ENCODE measurements around the gene OTUB1.

The OTUB1 gene

DNA sequence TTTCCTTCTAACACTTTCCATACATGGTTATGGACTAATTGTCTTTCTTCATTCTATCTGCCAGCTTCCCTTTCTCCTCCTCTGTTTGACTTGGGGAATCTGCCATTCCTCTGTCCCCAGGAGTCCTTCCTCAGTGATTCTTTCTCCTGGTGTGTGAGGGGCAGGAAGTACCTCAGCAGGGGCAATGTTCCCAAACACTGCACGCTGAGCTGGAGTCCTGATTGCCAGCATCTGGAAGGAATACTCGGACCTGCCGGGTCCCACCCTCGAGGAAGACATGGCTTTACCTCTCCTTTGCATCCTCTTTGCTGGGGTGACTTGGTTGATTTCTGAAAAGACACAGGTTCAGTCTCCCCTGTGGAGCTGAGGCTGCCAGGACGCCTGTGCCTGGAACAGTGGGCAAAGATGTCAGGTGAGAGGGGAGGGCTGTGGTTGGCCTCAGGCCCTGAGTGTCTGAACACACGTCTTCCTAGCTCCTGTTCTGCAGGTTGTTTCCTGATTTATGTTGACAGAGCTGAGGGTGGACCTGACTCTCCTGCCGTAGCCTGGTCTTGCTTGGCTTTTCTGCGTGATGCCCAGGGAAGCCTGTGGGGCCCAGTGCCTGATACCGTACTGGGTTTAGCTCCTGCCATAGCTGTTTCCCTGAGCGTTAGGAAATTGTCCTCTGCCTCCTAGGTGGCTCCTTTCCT, 7.5 kb upstream of the OTUB1 start:
- no peak for DNase-seq

DNA sequence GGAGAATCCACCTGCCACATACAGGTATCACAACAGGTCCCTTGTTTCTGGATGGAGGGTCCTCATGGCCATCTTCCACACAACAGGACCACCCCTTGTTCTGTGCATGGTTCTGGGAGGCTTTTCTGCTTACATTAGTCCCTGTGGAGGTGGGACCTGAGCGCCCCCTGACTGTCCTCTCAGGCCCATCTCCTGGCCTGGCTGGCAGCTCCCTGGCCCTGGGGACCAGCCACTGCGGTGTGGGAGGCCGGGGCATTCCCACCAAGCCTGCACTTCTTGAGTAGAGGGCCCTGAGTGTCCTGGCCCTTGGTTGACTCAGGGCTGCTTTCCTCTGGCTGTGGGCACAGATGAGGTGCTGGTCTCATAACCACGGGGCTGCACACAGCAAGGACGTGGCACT, 6.8 kb upstream of the OTUB1 start:
- no peak for DNase-seq

DNA sequence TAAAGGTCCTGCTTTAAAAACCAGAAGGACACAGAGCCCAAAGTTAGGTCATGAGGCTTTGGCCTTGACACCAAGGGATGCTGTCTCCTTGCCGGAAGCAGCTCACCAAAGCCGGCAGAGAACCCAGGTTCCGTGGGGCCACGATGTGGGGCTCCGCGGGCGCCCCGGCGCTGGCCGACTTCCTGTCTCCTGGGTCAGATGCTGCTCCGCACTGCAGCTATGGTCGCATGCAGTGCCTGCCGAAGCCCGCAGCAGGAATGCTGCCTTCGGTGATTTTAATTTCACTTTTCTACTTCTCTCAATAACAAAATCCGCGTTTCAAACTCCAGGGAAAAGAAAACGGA, 454 bp upstream of the OTUB1 start:
- DNase-seq: no peak

DNA sequence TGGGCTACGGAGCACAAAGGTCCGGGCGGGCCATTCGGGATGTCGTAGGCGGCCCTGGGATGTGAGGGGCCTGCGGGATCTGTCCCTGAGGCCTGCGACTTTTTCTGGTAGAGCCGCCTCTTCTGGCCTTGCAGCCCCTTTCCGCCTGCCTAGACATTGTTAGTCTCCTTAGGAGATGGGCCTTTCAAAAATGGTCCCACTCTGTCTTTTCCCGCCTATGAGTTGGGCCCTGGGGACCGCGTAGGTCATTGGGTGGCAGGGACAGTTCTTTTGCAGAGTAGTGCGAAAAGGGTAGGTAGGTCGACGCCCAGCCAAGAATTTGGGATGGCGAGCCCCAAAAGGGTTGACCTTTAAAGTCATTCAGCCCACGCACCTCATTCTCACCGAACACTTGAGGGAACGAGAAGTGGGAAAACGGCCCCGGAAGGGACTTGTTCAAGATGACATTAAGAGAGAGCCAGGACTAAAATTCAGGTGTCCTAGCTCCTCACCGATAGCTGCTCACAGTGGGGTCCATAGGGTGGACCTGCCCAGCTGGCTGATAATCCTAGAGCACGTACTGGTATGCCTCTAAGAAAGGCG, 785 bp downstream of the OTUB1 start:
- no peak for DNase-seq

DNA sequence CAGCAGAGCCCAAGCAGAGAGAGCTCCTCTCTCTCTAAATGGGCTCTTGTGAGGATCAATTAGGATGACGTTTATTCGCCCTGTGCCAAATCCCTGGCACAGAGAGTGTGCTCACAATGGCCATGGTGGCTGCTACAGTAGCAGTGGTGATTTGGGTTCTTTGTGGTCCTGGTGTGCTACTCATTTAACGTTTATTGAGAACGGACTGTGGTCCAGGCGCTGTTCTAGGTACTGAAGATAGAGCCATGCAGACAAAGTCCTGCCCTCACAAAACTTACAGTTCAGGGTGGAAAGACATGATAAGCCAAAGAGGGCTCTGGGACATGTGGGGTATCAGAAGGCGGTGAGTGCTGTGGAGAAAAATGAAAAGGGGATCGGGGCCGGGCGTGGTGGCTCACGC, 5.3 kb downstream of the OTUB1 start:
- no peak for DNase-seq

DNA sequence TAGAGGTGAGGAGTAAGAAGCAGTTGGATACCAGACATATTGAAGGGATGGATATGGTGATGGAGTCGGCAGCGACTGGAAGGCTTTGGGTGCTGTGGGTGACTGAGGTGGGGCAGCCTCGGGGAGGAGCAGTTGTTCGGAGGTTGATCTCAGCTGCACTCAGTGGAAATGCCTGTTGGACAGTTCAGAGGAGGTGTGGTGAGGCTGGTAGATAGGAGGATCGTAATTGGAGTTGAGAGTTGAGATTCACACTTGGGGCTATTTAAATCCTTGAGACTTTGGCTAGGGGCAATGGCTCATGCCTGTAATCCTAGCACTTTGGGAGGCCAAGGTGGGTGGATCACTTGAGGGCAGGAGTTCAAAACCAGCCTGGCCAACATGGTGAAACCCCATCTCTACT, 6.9 kb downstream of the OTUB1 start:
- no peak for DNase-seq

DNA sequence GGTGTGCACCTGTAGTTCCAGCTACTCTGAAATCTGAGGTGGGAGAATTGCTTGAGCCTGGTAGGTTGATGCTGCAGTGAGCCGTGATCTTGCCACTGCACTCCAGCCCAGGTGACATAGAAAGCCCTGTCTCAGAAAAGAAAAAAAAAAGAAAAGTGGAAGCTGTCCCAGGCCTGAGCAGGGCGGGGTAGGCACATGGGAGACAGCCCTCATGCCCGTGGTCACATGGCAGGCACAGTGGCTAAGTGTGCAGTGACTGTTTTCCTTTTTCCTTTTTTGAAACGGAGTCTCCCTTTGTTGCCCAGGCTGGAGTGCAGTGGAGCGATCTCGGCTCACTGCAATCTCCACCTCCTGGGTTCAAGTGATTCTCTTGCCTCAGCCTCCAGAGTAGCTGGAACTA, 7.8 kb downstream of the OTUB1 start:
- no peak for DNase-seq

DNA sequence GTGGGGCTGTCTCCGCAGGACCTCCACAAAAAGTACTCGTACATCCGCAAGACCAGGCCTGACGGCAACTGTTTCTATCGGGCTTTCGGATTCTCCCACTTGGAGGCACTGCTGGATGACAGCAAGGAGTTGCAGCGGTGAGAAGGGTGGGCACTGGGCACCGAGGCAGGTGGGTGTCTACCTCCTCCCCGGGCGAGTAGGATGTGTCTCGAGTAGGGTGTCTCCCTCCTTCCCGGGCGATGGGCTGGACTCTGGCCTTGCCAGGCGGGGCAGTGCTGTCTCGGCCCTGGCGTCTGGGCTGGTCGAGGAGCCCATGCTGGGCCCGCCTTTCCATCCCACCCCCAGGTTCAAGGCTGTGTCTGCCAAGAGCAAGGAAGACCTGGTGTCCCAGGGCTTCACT, 10.3 kb downstream of the OTUB1 start:
- no peak for DNase-seq

DNA sequence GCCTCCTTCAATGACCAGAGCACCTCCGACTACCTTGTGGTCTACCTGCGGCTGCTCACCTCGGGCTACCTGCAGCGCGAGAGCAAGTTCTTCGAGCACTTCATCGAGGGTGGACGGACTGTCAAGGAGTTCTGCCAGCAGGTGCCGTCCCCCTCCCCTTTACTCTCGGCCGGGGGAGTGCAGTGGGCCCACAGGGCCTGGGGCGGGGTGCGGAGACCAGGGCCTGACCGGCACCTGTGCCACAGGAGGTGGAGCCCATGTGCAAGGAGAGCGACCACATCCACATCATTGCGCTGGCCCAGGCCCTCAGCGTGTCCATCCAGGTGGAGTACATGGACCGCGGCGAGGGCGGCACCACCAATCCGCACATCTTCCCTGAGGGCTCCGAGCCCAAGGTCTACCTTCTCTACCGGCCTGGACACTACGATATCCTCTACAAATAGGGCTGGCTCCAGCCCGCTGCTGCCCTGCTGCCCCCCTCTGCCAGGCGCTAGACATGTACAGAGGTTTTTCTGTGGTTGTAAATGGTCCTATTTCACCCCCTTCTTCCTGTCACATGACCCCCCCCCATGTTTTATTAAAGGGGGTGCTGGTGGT, 11.0 kb downstream of the OTUB1 start:
- DNase-seq: no peak

DNA sequence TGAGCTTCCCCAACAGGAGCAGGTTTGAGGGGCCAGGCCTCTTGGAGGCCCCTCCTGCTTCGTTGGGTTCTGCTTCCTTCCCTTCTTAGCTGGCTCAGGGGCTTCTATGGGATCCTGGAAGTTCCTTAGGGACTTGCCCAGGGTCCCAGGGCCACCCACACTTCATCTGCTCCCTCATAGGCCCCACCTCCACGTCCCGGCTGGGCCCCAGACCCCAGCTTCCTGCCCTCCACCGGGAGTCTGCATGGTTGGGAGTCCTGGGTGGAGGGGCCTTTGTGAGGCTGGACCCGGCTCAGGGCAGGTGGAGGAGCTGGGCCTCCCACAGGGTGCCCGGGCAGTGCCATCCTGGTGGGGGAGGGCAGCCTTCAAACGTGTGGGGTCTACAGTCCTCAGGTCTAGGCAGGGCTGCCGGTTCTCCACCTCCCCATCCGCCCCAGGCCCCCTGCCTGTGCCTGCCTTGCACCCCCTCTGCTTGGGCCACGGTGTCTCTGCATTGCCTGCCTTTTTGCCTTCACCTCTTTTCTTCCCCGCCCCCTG, 11.6 kb downstream of the OTUB1 start:
- DNase-seq: no peak

DNA sequence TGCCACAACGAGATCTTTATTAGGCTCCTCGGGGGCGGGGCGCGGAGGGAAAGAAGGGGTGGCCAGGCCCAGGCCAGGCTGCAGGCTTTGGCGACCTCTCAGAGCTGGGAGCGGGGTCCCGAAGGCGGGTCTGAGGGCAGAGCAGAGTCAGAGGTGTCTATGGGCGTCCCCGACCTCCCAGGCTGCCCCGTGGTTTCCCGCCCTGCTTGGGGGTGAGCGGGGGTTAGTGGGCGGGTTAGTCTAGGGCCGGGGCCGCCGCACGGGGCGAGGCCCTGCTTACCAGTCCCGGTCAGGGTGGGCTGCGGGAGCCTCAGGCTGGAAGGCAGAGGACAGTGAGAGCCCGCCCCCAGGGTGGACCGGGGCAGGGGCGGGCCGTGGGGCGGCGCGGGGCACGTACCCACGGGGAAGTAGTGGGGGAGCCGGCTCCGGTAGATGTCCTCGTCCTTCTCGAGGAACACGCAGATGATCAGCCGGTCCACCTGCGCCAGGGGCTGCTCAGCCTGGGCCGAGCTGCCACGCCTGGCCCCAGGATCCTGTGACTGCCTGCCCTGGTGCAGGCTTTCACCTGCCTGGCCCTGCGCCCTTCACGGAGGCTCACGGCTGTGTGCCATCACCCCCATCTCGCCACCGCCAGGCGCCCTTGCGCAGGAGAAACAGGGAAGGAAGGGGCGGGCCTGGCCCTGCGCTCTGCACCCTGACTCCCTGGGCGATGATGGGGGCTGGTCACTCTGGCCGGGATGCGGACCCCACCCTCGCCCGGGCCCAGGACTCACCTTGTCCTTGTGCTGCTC, 12.5 kb downstream of the OTUB1 start:
- DNase-seq: no peak

DNA sequence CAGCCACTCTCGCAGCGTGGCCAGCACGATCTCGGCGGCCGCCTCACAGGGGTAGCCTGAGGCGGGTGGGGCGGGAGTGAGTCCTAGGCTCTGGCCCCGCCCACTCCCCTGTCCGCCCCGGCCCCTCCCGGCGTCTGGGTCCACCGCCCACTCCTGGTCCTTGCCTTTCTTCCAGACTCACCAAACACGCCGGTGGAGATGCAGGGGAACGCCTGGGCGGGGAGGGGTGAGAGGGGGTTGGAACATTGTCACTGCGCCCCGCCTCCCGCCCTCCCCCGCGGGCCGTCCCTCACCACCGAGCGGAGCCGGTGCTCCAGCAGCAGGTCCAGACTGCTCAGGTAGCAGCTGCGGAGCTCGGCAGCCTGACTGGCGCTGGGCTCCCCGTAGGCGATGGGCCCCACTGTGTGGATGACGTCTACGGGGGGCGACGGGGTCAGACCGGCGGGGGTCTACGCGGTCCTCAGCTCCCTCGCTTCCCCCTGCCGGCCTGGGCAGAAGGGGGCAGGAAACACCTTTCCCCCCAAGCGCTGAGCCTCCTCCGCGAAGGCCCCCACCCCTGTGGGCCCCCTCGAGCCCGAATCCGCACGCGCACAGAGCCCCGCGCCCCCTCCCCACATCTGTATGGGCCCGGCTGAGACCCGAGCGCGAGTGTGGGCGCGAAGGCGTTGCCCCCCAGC, 13.2 kb downstream of the OTUB1 start:
- no peak for DNase-seq

DNA sequence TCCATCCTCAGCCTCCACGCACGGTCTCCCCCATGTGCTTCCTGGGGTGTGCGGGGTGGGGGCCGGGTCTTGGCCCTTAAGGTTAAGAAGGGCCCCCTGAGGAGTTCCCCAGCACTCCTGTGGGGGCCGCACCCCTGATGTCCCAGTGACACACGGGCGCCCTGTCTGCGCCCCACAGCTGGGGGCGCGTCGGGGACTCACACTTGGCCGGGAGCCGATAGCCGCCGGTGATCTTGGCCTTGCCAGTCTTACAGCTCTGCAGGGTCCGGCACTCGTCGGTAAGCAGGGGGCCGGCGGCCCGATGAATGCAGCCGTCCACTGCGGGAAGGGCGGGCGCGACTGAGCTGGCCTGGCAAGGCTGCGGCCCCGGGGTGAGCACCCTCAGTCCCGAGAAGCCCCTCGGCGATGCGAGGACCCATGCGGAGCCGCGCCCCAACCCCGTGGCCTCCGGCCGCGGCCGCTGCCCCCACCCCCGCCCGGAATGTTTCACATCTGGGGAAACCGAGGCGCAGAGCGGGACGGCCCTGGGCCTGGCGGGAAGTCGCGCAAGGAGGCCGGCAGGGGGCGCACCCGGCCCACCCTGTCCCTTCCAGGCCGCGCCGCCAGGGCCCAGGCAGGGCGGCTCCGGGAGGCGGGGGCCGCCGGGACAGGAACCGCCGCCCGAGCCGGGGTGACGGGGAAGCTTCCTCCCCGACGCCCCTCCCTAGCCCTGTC, 13.9 kb downstream of the OTUB1 start:
- DNase-seq: no peak

DNA sequence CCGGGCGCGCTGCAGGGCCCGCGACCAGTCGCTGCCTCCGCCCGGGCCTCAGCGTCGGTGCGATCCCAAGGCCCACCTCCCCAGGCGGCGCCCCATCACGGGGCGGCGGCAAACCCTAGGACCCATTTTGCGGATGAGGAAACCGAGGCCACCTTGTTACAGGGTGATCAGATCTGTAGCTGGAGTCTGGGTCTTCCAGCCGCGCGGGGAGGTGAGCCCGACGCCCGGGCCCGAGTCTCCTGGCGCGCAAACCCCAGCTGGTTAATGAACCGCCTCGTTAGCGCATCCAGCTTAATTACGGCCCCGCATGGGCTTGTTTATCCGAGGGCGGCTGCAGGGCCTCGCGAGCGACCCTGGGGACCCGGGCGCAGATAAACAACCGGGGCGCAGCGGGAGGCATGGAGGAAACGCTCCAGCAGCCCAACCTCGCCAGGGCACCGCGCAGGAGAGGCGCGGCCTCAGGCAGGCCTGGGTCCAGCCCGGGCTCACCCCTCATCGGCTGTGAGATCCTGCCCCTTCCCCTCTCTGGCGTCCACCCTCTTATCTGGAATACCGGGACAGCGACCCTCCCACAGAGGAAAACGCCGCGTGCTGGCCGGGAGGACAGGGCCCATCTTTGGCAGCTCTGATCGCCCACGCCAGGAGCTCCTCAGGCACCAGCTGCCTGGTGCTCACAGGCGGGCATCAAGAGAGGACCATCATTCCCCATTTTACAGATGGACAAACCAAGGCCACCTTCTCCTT, 14.7 kb downstream of the OTUB1 start:
- DNase-seq: no peak

DNA sequence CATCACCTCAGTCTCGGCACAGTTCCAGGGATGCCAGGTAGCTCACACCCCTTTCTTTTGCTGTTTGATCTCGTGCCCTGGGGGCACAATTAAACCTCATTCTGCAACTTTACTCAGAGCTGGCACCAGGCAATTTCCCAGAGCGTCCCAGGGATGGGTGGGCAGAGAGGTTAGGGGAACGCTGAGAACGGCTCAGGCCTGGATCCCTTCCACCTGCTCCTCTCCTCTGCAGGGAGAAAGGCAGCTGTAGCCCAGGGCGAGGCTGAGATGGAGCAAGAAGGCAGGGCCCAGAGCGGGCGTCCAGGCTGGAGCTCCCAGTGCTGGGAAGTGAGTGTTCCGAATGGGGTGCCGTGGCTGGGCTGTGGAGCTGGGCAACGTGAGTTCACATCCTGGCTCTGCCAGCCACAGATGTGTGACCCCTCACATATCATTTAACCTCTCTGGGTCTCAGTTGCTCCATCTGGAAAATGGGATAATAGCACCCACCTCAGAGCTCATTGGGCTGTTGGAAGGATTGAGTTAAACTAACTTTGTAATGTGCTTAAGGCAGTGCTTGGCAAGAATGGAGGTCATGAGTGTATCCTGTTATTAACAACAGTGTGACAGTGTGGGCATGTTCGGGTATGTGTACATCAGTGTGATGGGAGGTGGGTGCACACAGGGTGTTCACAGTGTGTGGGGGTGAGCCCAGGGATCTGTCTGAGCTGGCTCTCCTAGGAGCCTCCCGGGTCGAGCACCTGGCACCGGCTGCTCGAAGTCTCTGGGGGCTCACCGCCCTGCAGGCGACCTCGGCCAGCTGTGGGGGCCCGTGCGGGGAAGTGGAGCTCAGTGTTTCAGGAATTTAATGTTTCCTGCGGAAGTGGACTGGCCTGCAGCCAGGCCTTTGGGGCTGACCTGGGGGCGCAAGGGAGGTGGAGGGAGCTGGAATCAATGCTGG, 15.5 kb downstream of the OTUB1 start:
- peak; percentile 38 for DNase-seq

DNA sequence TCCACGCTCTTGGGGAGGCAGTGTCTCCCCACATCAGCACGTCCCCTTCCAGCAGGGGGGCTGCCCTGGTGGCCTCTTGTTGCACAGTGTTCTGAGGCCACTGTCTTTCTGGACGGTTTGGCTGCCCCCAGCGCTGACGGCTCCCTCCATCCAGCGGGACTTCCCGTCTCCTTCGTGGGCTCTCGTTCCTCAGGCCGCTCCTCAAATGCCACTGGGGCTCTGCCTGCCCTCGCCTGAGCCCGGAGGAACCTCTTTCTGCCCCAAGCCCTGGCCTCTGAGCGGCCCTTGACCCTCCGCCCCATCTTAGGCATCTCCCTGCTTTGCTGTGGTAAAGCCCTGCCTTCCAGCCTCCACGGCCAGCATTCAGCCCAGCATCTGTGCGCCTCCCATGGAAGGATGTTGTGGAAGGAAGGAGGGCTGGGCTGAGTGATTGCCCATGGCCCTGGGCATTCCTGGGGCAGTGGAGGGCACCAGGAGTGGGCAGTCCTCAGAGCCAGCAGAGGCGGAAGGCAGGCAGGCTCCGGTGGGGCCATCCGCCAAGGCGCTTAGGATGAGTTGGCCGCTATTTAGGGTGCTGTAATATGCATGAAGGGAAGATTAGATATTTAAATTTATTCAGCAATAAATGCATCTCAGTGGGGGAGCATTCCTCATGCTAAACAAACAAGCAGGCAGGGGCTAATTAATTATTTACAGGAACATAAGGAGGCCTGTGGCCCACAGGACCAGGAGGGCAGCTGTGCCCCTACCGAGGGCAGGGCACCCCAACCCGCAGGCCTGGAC, 17.8 kb downstream of the OTUB1 start:
- no peak for DNase-seq

DNA sequence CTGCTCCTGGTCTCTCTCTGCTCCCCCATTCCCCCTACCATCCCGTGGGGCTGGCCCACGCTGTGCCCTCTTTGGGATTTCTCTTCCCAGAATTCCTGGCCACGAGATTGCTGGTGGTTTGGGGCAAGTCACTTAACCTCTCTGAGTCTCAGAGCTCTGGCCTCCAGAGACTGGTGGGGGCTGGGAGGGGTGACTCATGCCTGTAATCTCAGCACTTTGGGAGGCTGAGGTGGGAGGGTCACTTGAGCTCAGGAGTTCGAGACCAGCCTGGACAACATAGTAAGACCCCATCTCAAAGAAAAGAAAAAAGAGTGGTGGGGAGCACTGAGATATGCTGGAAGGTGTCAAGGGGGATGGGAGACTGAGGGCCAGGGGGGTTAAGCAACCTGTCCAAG, 18.3 kb downstream of the OTUB1 start:
- no peak for DNase-seq

DNA sequence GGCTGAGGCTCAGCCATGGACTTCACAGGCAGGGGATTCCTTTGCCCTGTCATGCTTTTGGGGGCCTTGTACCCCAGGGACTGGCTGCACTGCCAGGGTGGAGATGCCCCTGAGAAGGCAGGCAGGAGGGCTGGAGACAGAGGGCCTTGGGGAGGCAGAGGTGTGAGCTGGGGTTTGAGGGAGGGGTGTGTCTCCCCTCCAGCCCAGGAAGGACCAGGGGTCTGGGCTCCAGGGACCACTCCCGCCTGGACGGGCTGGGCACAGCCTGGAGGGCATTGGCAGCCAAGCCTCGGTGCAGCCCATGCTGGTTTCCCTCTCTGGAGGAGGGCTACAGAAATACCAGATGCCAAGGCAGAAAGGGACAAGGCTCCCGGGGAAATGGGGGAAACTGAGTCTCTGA, 19.5 kb downstream of the OTUB1 start:
- no peak for DNase-seq

DNA sequence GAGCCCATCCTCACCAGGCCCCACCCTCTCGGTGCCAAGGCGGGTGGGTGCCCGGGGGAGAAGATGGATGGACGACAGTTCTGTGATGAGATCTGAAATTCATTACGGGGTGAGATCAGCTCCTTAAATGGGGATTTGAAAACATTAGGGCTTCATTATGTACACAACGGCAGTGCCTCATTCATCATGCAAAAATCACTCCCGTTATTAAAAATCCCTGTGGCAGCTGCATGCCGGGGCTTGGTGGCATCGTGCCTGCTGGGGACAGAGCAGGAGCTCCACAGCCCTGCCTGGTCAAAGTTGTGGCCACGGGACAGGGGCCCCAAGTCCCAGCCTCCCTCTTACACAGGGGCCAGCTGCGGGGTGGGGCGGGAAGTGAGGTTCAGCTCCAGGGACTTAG, 20.2 kb downstream of the OTUB1 start:
- no peak for DNase-seq

DNA sequence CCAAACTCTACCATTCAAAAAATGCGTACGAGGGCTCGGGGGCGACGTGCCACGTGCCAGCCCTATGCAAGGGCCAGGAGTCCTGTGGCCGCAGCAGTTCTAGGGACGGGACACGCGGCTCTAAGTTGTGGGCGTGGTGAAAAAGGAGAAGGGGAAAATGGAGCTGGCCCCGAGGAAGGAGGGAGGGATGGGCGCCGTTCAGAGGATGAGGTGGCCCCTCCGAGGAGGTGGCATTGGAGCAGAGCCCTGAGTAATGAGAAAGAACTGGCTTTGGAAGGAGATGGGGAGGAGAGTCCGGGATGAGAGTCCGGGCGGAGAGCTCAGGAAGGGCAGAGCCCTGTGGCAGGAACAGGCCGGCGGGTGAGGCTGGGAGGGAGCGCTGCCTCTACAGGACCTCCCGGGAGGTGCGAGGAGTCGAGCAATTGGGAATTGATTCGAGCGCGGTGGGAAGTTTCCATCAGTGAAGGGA, 21.0 kb downstream of the OTUB1 start:
- DNase-seq: no peak
